ENCODE data around the gene PROC.

- TF ChIP-seq ZNF223 (tag by site-specific recombination; IDR thresholded peaks at IDR 0.05) (no peak), ZNF146 (tag by site-specific recombination; IDR thresholded peaks at IDR 0.05) (no peak), ZBTB1 (tag by site-specific recombination; IDR thresholded peaks at IDR 0.05) (no peak), CTCF (tag by site-specific recombination; IDR thresholded peaks at IDR 0.05) (no peak), ZNF24 (tag by site-specific recombination; IDR thresholded peaks at IDR 0.05) (no peak), ZNF302 (tag by site-specific recombination; IDR thresholded peaks at IDR 0.05; ENCODE audit: low read depth) (no peak), ZNF514 (tag by site-specific recombination; IDR thresholded peaks at IDR 0.05) (no peak), ZNF654 (tag by site-specific recombination; IDR thresholded peaks at IDR 0.05; ENCODE audit: low read depth) (no peak), HOXC10 (CRISPR knock-in tag; IDR thresholded peaks at IDR 0.05) (no peak), ZEB2 (tag by site-specific recombination; IDR thresholded peaks at IDR 0.05) (no peak)
- TF ChIP-seq, protein P1, sequence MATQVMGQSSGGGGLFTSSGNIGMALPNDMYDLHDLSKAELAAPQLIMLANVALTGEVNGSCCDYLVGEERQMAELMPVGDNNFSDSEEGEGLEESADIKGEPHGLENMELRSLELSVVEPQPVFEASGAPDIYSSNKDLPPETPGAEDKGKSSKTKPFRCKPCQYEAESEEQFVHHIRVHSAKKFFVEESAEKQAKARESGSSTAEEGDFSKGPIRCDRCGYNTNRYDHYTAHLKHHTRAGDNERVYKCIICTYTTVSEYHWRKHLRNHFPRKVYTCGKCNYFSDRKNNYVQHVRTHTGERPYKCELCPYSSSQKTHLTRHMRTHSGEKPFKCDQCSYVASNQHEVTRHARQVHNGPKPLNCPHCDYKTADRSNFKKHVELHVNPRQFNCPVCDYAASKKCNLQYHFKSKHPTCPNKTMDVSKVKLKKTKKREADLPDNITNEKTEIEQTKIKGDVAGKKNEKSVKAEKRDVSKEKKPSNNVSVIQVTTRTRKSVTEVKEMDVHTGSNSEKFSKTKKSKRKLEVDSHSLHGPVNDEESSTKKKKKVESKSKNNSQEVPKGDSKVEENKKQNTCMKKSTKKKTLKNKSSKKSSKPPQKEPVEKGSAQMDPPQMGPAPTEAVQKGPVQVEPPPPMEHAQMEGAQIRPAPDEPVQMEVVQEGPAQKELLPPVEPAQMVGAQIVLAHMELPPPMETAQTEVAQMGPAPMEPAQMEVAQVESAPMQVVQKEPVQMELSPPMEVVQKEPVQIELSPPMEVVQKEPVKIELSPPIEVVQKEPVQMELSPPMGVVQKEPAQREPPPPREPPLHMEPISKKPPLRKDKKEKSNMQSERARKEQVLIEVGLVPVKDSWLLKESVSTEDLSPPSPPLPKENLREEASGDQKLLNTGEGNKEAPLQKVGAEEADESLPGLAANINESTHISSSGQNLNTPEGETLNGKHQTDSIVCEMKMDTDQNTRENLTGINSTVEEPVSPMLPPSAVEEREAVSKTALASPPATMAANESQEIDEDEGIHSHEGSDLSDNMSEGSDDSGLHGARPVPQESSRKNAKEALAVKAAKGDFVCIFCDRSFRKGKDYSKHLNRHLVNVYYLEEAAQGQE (tag by site-specific recombination; IDR thresholded peaks at IDR 0.05) = no peak
Observed at GRCh38 chr2:127408807-127409099, 9.5 kb upstream of the PROC start.

Data from HEK293 (cell line).